GM12873 (cell line): ENCODE data around the gene ARMCX5.

Source experiments
- TF ChIP-seq, protein P1 (sequence below): IDR thresholded peaks from 2 replicates; pipeline ENCODE4 v1.5.1; 2012; ENCODE audit warnings: low read depth, mild to moderate bottlenecking, moderate library complexity, low read length, control low read depth; ENCODE audit not compliant: insufficient read depth; ENCODE audit errors: missing control alignments

ARMCX5 gene

DNA sequence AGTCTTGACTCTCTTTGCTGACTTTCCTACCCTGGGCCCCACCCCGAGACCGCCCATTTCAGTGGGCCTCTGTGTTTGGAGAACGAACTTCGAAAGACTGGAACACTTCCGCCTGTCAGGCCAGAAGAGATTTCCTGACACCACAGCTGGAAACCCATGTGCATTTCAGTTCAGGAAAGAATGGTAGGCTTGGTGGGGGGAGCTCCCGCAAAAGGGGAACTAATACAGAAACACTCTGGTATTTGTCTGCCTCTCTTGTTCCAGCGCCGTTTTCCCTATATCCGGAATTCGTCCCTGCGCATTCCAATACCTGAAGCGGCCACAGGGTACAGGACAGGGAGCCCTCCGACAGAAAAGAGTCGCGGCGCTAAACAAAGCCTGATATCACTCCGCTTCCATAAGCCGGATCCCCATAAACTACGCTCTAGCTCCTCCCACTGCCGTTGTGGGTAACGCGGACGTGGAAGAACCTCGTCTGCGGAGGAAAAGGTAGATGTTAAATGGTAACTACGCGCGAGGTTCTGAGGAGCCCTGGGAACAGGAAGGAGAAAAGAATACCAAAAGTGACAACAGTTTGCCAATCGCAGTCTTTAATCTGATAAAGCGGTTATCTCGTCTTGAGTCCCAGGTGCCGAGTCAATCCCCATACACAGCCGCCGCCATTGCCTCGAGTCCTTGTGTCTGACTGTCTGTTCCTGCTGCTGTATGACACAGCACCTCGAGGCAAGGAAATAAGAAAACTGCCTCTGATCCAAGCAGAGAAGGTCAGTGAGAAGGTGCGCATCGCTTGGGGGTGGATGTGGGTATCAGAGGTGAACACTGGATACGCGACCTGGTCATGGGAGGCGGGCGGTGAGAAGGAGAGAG lies at the start of gene ARMCX5:
ARMCX5 (plus strand) TSS at position 432 of the 867 bp plus-strand sequence. CDS start 2,627 bp downstream, outside the sequence.
- TF ChIP-seq, protein P1, sequence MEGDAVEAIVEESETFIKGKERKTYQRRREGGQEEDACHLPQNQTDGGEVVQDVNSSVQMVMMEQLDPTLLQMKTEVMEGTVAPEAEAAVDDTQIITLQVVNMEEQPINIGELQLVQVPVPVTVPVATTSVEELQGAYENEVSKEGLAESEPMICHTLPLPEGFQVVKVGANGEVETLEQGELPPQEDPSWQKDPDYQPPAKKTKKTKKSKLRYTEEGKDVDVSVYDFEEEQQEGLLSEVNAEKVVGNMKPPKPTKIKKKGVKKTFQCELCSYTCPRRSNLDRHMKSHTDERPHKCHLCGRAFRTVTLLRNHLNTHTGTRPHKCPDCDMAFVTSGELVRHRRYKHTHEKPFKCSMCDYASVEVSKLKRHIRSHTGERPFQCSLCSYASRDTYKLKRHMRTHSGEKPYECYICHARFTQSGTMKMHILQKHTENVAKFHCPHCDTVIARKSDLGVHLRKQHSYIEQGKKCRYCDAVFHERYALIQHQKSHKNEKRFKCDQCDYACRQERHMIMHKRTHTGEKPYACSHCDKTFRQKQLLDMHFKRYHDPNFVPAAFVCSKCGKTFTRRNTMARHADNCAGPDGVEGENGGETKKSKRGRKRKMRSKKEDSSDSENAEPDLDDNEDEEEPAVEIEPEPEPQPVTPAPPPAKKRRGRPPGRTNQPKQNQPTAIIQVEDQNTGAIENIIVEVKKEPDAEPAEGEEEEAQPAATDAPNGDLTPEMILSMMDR, result no peak

DNA sequence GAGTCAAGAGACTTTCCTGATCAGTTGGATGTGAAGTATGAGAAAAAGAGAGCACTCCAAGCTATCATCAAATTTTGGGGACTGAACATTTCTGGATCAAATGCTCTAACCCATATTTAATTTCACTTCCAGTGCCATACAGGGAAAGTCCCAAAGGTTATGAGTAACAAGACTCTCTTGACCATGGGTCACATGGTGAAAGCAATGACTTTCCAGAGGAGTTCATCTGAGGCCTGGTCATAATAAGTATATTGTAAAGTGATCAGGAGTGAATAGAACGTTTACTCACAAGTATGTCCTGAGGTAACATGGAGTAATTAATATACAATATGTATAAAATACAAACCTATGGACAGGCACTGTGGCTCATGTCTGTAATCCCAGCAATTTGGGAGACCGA lies 40.7 kb upstream of the ARMCX5 start:
- TF ChIP-seq, protein P1, result no peak

DNA sequence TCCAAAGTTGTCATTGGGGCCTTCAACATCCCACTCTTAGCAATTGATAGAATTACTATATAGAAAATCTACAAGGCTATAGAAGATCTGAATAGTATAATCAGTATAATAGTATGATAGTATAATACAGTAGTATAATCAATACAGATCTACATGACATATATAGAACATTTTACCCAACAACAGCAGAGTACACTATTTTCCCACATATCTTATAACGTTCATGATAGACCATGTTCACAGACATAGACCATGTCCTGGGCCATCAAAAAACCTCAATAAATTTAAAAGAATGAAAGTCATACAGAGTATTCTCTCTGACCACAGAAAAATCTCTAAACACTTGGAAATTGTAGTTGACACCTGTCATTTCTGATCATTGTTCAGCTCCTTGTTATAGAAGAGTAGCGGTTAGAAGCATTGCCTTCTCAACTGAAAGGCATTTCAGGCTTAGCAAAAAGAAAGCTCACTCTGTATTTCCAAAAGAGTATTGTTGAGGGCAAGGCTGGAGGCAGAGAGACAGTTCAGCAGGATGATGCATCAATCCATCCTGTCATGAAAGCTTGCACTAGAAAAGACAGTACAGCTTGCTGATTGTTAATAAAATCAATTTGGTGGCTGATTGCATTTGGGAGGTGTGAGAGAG lies 38.8 kb upstream of the ARMCX5 start:
- TF ChIP-seq, protein P1, result no peak

DNA sequence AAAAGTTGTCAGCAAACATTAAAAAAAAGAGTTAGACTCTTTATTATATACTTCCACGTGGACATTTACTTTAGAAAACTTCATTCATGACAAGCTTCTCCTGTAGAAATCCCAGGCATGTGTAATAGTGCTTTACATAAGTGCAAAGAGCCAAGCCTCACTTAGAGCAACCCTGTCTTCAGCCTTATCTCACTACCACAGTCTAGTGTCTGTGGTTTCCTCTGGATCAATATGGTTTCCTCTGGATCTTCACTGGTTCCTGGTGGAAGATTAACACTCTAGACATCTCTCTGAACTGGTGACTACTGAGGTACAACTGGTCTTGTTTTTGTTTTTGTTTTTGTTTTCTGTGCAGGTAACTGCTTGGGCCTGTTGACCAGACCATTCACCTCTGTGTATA lies 18.4 kb upstream of the ARMCX5 start:
- TF ChIP-seq, protein P1, result no peak

DNA sequence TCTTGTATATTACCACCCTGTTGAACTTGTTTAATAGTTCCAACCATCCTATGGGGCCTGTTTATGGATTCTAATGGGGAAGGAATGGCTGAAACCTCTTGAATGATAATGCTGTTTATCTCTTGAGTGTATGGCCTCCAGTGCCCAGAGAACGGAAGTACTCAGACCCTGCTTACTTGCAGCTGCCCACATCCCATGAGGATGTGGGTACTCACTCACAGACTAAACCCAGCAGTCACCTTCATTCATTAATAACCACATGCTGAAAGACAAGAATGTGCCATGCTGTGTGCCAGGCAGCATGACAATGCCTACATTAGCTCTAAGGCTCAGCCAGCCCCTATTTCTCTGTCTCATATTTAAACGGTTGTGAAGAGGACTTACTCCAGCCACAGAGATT lies 5.9 kb upstream of the ARMCX5 start:
- TF ChIP-seq, protein P1, result no peak

DNA sequence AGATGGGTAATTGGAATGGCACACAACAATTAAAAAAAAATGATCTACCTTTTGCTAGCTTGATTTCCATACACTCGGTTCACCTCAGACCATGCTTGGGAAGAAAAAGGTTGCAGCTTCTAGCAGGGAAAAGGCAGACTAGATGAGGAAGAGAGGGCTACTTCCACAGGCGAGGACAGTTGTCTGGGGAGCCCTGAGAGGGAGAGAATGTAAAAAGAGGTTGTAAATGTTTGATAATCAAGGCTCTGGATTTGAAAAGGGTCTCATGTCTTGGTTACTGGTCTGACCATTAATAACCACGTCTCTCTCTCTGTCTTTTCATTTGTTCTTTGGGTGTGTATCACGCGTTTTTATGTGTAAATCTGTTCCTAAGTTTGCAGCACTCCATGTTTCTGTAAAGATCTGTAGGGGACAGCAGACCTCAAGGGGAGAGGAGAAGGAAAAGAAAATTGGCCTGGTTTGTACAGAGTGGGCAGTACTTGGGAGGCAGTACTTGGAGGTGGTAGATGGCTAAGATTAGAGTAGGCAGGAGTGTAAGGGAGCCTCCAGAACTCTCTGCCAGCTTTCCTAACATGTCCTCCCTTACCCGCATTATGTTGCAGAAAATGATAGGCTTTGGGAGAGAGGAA lies 750 bp downstream of the ARMCX5 start:
- TF ChIP-seq, protein P1, result no peak

DNA sequence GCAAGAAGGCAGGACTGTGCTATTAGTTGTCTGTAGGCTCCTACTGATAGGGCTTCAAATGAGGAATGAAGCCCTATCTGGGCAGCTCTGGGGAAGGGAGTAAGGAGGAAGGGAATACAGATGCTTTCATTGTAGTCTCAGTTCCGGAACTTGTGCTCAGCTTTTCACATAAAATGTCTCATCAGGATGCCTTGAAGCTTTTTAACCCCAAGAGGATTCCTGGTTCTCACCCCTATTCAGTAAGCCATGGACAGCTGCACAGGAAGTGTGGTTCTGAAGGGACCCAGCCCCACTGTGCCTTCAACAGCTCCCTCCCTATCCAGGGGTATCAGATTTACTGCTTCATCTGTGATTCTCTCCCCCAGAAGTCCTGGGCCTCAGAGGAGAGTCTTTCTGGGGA lies 5.0 kb downstream of the ARMCX5 start:
- TF ChIP-seq, protein P1, result no peak
